Pulmonary artery endothelial cell (primary cell): Measurements from ENCODE around the gene EPB41L4B. TPM values are rescaled to one million over a fixed set of nuclear protein-coding genes. Genes with fewer than 3 reads are reported as not detected.
"Not testable (repeated sequence)": the region's sequence is repeated elsewhere in the genome, so short reads cannot be mapped to it uniquely, and the experiment has no call there.

Experiments used
- DNase-seq: peaks from one replicate; pipeline ENCODE4 v3.0.0-alpha.2; 2011; ENCODE audit warnings: low read depth, low spot score
- total RNA-seq: library from RNA; depleted of rRNA; stranded (reverse); fragments of >200 nt; gene quantifications from 2 replicates; pipeline ENCODE4 v1.2.3, GENCODE V29; 2014

EPB41L4B gene
- total RNA-seq, 1 donor from 2014 or later: 0.92 TPM

DNA sequence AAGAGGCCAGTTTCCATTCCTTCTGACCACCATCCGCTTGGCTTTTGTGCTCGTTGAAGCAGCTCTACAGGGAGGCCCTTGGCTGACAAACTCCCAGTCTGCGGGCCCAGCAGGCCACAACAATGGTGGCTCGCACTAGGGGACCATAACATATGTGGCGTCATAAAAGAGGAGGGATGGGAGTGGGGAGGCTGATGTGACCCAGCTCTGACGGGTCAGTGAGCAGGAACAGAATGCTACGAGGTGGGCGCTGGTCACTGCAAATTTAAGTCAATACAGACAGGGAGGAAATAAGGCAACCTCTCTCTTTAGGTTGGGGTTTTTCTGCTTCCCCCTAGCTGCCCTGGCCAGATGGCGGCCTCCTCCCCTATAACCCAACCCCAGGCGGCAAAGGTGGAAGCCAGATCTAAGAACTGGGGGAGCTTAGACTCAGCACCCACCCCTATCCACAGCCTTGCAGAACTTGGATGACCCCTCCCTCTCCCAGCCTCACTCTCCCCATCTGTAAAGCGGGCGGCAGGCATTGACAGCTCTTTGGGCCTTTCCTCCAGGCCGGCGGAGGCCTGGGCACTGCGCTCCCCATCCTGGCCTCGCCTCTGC is 154.6 kb downstream of the EPB41L4B start:
- no peak for DNase-seq

DNA sequence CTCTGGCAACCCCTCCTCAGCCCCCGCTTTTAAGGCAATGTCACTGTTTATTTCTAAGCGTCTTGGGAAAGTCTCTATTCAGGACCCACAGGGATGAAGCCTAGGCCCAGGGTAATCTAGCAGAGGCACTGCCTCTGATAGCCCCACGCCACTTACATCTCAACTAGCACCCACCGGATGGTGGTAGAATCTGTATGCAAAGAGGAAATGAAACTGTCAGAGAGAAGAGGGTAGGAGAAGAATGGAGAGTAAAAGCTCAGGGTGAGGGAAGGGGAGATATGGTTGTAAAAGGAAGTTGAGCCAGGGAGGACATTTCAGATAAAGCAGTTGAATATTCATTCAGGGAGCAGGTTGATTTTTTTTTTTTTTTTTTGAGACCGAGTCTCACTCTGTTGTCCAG is 156.8 kb downstream of the EPB41L4B start:
- DNase-seq: no peak

- DNase-seq: no peak
Measured at GRCh38 chr9:109163194-109163593, 157.7 kb downstream of the EPB41L4B start.

DNA sequence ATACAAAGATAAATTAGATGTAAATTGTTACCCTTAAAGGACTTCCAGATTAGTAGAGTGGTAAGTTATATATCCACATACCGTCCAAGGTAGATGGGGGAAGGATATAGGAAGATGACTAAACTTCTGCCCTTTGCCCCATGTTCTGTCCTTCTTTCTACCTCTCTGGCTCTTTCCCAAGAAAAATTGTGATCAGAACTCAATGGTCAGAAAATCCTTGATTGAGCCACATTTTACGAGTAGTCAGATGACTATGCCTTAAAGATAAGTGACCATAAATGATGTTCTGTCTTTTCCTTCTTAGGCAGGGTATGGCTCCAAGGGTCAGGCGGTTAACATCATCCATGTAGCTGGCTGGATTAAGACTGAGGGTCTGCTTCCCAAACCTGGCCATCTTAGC is 158.2 kb downstream of the EPB41L4B start:
- DNase-seq: no peak

- no peak for DNase-seq
Measured at GRCh38 chr9:109161471-109161870, 159.4 kb downstream of the EPB41L4B start.

GRCh38 chr9:109159583-109159982 is 161.3 kb downstream of the EPB41L4B start:
- DNase-seq: no peak

DNA sequence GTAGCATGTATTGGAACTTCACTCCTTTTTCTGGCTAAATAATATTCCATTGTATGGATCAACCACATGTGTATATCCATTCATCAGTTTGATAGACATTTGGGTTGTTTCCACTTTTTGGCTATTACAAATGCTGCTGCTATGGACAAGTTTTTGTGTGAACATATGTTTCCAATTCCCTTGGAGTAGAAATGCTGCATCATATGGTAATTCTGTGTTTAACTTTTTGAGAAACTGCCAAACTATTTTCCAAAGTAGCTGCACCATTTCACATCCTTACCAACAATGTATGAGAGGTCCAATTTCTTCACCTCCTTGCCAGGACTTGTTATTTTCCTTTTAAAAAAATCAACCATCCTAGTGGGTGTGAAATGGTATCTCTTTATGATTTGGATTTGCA is 162.2 kb downstream of the EPB41L4B start:
- no peak for DNase-seq

DNA sequence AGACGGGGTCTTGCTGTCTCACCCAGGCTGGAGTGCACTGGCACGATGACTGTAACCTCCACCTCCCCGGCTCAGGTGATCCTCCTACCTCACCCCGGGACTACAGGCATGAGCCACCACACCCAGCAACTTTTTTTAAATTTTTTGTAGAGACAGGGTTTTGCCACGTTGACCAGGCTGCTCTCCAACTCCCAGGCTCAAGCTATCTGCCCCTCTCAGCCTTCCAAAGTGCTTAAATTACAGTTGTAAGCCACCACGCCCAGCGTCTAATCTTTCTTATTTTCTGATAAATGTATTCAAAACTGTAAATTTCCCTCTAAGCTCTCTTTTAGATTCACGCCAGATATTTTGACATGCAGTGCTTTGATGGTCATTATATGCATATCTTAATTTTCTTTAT is 164.2 kb downstream of the EPB41L4B start:
- no peak for DNase-seq

DNA sequence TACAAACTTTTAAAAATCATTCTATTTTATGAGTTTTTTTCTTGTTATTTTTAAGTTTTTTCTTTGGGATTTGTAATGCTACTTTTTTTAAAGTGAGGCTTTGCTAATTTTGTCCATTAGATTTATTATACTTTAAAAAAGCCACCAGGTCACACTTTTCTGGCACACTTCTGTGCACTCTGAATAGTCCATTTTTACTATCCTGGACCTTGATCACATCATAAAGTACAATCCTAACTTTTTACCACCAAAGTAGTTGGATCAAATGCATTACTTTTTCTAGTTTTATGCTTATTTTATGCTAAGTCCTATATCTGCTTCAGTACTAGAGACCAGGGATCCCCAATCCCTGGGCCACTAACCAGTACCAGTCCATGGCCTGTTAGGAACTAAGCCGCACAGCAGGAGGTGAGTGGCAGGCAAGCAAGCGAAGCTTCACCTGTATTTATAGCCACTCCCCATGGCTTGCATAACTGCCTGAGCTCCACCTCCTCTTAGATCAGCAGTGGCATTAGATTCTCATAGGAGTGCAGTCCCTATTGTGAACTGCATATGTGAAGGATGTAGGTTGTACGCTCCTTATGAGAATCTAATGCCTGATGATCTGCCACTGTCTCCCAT is 169.8 kb downstream of the EPB41L4B start:
- DNase-seq: no peak

DNA sequence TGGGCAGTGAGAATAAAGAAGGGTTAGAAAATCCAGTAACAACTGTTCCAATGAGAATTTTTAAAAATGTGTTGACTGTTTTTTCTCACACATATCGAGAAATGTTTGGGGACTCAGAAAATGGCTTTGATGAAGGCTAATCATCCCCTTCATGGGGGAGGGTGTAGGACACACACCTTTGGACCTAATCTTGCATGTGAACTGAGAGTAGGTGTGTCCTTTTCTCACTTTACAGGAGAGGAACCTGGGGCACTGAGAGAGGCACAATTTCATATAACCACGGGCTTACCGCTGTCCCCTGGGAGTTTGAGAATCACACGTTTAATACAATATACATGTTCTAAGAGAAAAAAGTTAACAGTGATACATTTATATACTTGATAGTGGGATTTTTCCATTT is 171.1 kb downstream of the EPB41L4B start:
- no peak for DNase-seq

DNA sequence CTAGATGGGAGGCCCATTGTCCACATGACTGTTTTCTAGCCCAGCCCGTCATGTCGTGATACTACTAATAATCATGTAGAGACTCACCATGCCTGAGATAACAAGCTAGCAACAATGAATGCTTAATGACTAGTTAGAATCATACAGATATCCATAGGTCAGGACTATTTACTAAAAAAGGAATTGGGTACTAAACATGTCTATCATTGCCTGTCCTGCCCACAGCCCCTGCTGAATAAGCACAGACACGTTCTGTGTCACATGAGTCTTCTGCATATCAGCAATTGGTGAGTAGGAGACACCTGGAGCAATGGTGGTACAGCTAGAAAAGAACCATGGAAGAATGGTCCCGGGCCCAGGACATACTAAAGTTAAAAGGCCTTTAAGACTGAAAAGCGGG is 171.8 kb downstream of the EPB41L4B start:
- DNase-seq: no peak

DNA sequence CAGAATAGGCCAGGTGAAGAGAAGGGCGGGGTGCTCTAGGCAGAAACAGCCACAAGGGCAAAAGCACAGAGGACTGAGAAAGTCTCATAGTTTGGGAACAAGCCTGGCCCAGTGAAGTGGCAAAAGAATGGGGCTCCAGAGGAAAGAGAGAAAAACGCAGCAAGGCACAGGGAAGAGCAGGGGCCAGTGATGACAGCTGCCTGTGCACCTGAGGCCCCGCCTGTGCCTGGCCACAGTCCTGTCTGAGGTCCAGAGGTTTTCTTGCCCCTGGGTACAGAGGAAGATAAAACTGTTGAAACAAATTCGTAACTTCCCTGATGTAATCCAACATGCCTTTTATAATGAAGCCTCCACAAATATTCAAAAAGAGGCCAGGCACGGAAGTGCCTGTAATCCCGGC is 175.8 kb downstream of the EPB41L4B start:
- DNase-seq: no peak

DNA sequence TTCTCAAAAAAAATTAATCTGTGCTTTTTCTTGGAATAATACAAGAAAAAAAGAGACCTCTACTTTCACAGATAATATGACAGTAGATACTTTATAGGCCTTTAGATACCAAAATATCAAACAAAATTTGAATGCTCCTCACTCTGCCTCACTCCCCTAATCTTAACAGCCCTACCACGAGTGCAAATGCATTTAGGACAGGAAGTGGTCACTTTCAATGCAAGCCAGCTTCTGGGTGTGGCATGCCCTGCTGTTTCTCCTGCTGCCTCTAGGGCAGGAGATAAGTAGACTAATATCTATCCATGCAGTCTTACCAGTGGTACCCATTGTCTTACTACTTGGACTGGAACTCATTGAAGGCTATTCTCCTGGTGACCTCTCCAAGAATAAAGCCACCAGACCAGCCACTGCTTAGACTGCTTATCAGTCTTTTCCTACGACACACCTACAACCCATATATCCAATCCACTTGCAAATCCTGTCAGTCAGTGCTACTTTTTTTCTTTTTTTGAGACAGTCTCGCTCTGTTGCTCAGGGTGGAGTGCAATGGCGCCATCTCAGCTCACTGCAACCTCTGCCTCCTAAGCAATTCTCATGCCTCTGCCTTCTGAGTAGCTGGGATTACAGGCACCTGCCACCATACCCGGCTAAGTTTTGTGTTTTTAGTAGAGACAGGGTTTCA is 176.8 kb downstream of the EPB41L4B start:
- no peak for DNase-seq

GRCh38 chr9:109141375-109141774 is 179.5 kb downstream of the EPB41L4B start:
- DNase-seq: no peak

DNA sequence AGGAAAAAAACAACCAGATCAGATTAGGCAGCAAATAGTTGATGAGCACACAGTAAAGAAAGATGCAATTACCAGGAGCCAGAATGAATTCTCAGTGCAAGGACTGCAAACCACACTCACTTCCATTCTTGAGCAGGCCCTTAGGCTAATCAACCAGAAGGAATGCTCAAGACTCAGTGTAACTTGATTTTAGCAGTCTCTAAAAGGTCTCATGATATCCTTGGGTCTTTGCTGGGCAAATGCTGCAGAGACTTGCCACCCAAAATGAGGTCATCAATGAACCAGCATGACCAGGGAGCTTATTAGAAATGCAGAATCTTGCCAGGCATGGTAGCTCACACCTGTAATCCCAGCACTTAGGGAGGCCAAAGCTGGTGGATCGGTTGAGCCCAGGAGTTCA is 181.0 kb downstream of the EPB41L4B start:
- DNase-seq: no peak

DNA sequence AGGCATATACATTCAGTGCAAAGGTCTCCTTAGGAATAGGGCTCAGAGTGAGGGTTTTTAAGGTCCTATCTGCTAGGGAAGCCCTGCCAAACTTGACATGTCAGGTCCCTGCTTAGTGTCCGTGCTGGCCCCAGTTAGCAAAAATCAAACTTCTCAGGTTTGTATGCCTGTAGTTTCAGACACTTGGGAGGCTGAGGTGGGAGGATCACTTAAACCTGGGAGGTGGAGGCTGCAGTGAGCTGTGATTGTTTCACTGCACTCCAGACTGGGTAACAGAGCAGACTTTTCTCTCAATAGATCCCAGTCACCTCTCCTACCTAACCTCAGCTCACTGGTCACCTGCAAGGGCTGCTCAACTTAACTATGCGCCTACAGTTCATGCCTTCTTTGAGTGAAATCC is 182.4 kb downstream of the EPB41L4B start:
- DNase-seq: no peak

- DNase-seq: no peak
Measured at GRCh38 chr9:109134167-109134578, 186.7 kb downstream of the EPB41L4B start.

- no peak for DNase-seq
Measured at GRCh38 chr9:109133533-109133932, 187.3 kb downstream of the EPB41L4B start.

GRCh38 chr9:109132567-109133021 is 188.3 kb downstream of the EPB41L4B start:
- DNase-seq: no peak

GRCh38 chr9:109129470-109130197 is 191.2 kb downstream of the EPB41L4B start:
- DNase-seq: no peak

- DNase-seq: not testable (repeated sequence)
Measured at GRCh38 chr9:109126671-109127070, 194.2 kb downstream of the EPB41L4B start.

DNA sequence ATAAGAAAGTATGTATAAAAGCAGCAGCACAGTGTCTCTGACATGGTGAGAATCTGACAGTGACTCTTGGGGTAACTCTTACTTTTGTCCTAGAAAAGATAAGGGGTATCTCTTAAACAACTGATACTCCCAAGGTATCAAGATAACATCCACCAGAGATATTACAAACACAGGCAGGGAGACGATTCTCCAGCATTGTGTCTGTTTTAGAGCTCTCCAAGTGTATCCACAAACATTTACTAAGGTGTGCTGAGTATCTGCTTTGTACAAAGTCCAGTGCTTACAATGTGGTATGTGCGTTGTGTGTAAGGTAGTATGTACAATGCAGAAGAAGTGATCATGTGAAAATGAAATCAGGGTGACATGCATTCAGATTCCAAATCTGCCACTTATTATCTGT is 196.7 kb downstream of the EPB41L4B start:
- DNase-seq: no peak
